Memory B cell (primary cell): ENCODE measurements around the gene AFF3.

Experiments
- ATAC-seq: fragments of 150-1000 bp; cut with Tn5 transposase; 2 replicates; pipeline ENCODE4 v1.10.0; 2021; ENCODE audit warnings: low read depth, mild to moderate bottlenecking, moderate library complexity
- DNase-seq, 2 donors: peaks; one replicate each; pipeline ENCODE4 v3.0.0; 2022; ENCODE audit warnings: low spot score in 2 of 2
- H3K27ac Mint-ChIP-seq: one replicate; pipeline ENCODE4 v1.8.0; 2022; ENCODE audit warnings: mild to moderate bottlenecking, moderate library complexity, mixed read lengths
- H3K27me3 Mint-ChIP-seq: one replicate; pipeline ENCODE4 v1.8.0; 2022; ENCODE audit warnings: mixed read lengths
- H3K36me3 Mint-ChIP-seq: one replicate; pipeline ENCODE4 v1.8.0; 2022; ENCODE audit warnings: mild to moderate bottlenecking, mixed read lengths
- H3K4me1 Mint-ChIP-seq: one replicate; pipeline ENCODE4 v1.8.0; 2022; ENCODE audit warnings: mixed read lengths
- H3K4me3 Mint-ChIP-seq: one replicate; pipeline ENCODE4 v1.8.0; 2022; ENCODE audit warnings: mild to moderate bottlenecking, moderate library complexity, mixed read lengths
- H3K9me3 Mint-ChIP-seq: one replicate; pipeline ENCODE4 v1.8.0; 2022; ENCODE audit warnings: mixed read lengths

The AFF3 gene

GRCh38 chr2:99833586-99834201, 308.7 kb downstream of the AFF3 start:
- ATAC-seq (no peak), DNase-seq (no peak)
- H3K27ac Mint-ChIP-seq: no peak overlapping the region
- H3K4me3 Mint-ChIP-seq: no peak overlapping the region
- H3K9me3 Mint-ChIP-seq: peaks cover 2% of the 10 kb centered on the region
- peaks cover 2% of the 10 kb centered on the region for H3K4me1 Mint-ChIP-seq
- no peaks in the 10 kb centered on the region for H3K27me3 Mint-ChIP-seq
- H3K36me3 Mint-ChIP-seq: peaks cover 59% of the 10 kb centered on the region

- Mint-ChIP-seq H3K4me1 (peaks cover 7% of the 10 kb centered on the region), H3K27ac (no peak overlapping the region), H3K4me3 (no peak overlapping the region), H3K9me3 (peaks cover 2% of the 10 kb centered on the region), H3K27me3 (no peaks in the 10 kb centered on the region), H3K36me3 (peaks cover 56% of the 10 kb centered on the region)
- DNase-seq (no peak), ATAC-seq (no peak)
These were observed 309.5 kb downstream of the AFF3 start for GRCh38 chr2:99832926-99833325.

- DNase-seq (no peak), ATAC-seq (no peak)
- Mint-ChIP-seq H3K27me3 (no peaks in the 10 kb centered on the region), H3K36me3 (peaks cover 58% of the 10 kb centered on the region), H3K4me1 (peaks cover 18% of the 10 kb centered on the region), H3K4me3 (no peak overlapping the region), H3K9me3 (peaks cover 2% of the 10 kb centered on the region), H3K27ac (no peak overlapping the region)
These were observed 310.6 kb downstream of the AFF3 start for GRCh38 chr2:99831772-99832171.

- H3K4me3 Mint-ChIP-seq: peak overlapping the region; percentile 0
- H3K27me3 Mint-ChIP-seq: no peaks in the 10 kb centered on the region
- H3K4me1 Mint-ChIP-seq: peaks cover 22% of the 10 kb centered on the region
- peaks cover 41% of the 10 kb centered on the region for H3K36me3 Mint-ChIP-seq
- peak; percentile 96 for ATAC-seq
- H3K27ac Mint-ChIP-seq: peak overlapping the region; percentile 62
- peak in 1 of 2 donors; percentile 9 for DNase-seq
- peaks cover 2% of the 10 kb centered on the region for H3K9me3 Mint-ChIP-seq
These were observed 314.9 kb downstream of the AFF3 start for GRCh38 chr2:99827296-99827999.

- Mint-ChIP-seq H3K9me3 (no peaks in the 10 kb centered on the region), H3K27ac (no peak overlapping the region), H3K4me1 (peaks cover 22% of the 10 kb centered on the region), H3K4me3 (no peak overlapping the region), H3K27me3 (no peaks in the 10 kb centered on the region), H3K36me3 (peaks cover 38% of the 10 kb centered on the region)
- no peak for DNase-seq
- ATAC-seq: no peak
These were observed 316.8 kb downstream of the AFF3 start for GRCh38 chr2:99825630-99826029.

GRCh38 chr2:99824758-99825157, 317.6 kb downstream of the AFF3 start:
- H3K27me3 Mint-ChIP-seq: no peaks in the 10 kb centered on the region
- H3K27ac Mint-ChIP-seq: no peak overlapping the region
- peaks cover 35% of the 10 kb centered on the region for H3K36me3 Mint-ChIP-seq

GRCh38 chr2:99822474-99823207, 319.7 kb downstream of the AFF3 start:
- H3K4me3 Mint-ChIP-seq: no peak overlapping the region
- DNase-seq (no peak), ATAC-seq (no peak)
- H3K36me3 Mint-ChIP-seq: peaks cover 30% of the 10 kb centered on the region
- no peaks in the 10 kb centered on the region for H3K27me3 Mint-ChIP-seq
- no peak overlapping the region for H3K27ac Mint-ChIP-seq
- no peaks in the 10 kb centered on the region for H3K9me3 Mint-ChIP-seq
- H3K4me1 Mint-ChIP-seq: peaks cover 14% of the 10 kb centered on the region

More at GRCh38 chr2:99824758-99825157, 317.6 kb downstream of the AFF3 start:
- H3K9me3 Mint-ChIP-seq: no peaks in the 10 kb centered on the region
- no peak for DNase-seq
- H3K4me1 Mint-ChIP-seq: peaks cover 22% of the 10 kb centered on the region
- no peak for ATAC-seq
- H3K4me3 Mint-ChIP-seq: no peak overlapping the region

GRCh38 chr2:99821984-99822383, 320.4 kb downstream of the AFF3 start:
- no peak for DNase-seq
- H3K36me3 Mint-ChIP-seq: peaks cover 34% of the 10 kb centered on the region
- no peaks in the 10 kb centered on the region for H3K27me3 Mint-ChIP-seq
- H3K27ac Mint-ChIP-seq: no peak overlapping the region
- H3K4me1 Mint-ChIP-seq: peaks cover 8% of the 10 kb centered on the region
- H3K9me3 Mint-ChIP-seq: no peaks in the 10 kb centered on the region
- no peak for ATAC-seq
- no peak overlapping the region for H3K4me3 Mint-ChIP-seq

GRCh38 chr2:99821572-99821971, 320.8 kb downstream of the AFF3 start:
- H3K9me3 Mint-ChIP-seq: no peaks in the 10 kb centered on the region
- H3K4me3 Mint-ChIP-seq: no peak overlapping the region
- no peaks in the 10 kb centered on the region for H3K27me3 Mint-ChIP-seq
- peaks cover 35% of the 10 kb centered on the region for H3K36me3 Mint-ChIP-seq
- no peak overlapping the region for H3K27ac Mint-ChIP-seq
- no peak for DNase-seq
- no peak for ATAC-seq
- H3K4me1 Mint-ChIP-seq: peaks cover 3% of the 10 kb centered on the region

GRCh38 chr2:99821039-99821438, 321.4 kb downstream of the AFF3 start:
- H3K27me3 Mint-ChIP-seq: no peaks in the 10 kb centered on the region
- DNase-seq: no peak
- no peak overlapping the region for H3K4me3 Mint-ChIP-seq
- no peak overlapping the region for H3K27ac Mint-ChIP-seq
- peaks cover 38% of the 10 kb centered on the region for H3K36me3 Mint-ChIP-seq
- no peaks in the 10 kb centered on the region for H3K4me1 Mint-ChIP-seq
- no peak for ATAC-seq
- H3K9me3 Mint-ChIP-seq: no peaks in the 10 kb centered on the region

GRCh38 chr2:99819766-99820165, 322.6 kb downstream of the AFF3 start:
- no peaks in the 10 kb centered on the region for H3K9me3 Mint-ChIP-seq
- no peak for DNase-seq
- peaks cover 41% of the 10 kb centered on the region for H3K36me3 Mint-ChIP-seq
- H3K4me1 Mint-ChIP-seq: no peaks in the 10 kb centered on the region
- no peak overlapping the region for H3K27ac Mint-ChIP-seq
- H3K27me3 Mint-ChIP-seq: no peaks in the 10 kb centered on the region
- no peak overlapping the region for H3K4me3 Mint-ChIP-seq
- no peak for ATAC-seq

- Mint-ChIP-seq H3K4me1 (no peaks in the 10 kb centered on the region), H3K27ac (no peak overlapping the region), H3K36me3 (peaks cover 36% of the 10 kb centered on the region), H3K9me3 (no peaks in the 10 kb centered on the region), H3K4me3 (no peak overlapping the region), H3K27me3 (no peaks in the 10 kb centered on the region)
- DNase-seq (no peak), ATAC-seq (no peak)
These were observed 323.5 kb downstream of the AFF3 start for GRCh38 chr2:99818842-99819241.

GRCh38 chr2:99816908-99817307, 325.5 kb downstream of the AFF3 start:
- Mint-ChIP-seq H3K27me3 (no peaks in the 10 kb centered on the region), H3K9me3 (no peaks in the 10 kb centered on the region), H3K36me3 (peaks cover 32% of the 10 kb centered on the region), H3K27ac (no peak overlapping the region), H3K4me1 (peaks cover 3% of the 10 kb centered on the region), H3K4me3 (no peak overlapping the region)
- DNase-seq (no peak), ATAC-seq (no peak)

GRCh38 chr2:99812426-99812825, 330.0 kb downstream of the AFF3 start:
- Mint-ChIP-seq H3K4me1 (peaks cover 11% of the 10 kb centered on the region), H3K27me3 (no peaks in the 10 kb centered on the region), H3K4me3 (no peak overlapping the region), H3K27ac (peak overlapping the region; percentile 39), H3K9me3 (no peaks in the 10 kb centered on the region), H3K36me3 (peaks cover 35% of the 10 kb centered on the region)
- DNase-seq (no peak), ATAC-seq (no peak)
